GM19035 (cell line): ENCODE data around the gene CCDC187.
"Not testable (repeated sequence)": the region's sequence is repeated elsewhere in the genome, so short reads cannot be mapped to it uniquely, and the experiment has no call there.

Experiments used
- ATAC-seq: cut with Tn5 transposase; IDR thresholded peaks from one replicate; pipeline ENCODE4 v1.9.1; 2021; ENCODE audit not compliant: unreplicated experiment

Gene CCDC187

DNA sequence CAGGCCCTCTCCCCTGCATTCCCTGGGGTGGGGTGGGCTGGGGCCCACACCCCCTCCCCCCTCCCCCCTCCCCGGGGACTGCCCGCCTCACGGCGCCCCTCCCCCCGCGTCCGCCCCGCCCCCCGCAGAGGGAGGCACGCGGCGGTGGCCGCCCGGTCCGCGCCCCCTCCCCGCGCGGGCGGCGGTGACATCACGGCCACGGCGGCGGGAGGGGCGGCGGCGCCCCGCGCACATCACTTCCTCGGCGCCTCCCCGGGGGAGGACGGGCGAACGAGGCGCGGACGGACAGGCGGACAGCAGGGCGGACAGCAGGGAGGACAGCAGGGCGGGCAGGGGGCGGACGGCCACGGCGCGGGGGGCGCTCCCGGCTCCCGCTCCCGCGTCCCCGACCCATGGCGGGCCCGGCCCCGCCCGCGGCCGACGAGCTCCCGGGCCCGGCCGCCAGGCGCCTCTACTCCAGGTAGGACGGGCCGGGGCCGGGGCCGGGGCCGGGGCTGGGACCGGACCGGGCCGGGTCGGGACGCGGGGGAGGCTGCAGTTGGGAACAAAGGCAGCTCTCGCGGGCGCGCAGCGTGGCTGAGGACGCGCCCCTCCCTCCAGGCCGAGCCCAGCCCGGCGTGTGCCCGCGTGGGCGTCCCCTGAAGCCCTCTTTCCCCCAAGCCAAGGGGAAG is 23.5 kb upstream of the CCDC187 start, which contains the start of gene GPSM1:
Gene GPSM1 (plus strand): TSS at position 236 of the 671 bp plus-strand sequence. CDS start 157 bp downstream, at position 393.
- ATAC-seq = no peak

DNA sequence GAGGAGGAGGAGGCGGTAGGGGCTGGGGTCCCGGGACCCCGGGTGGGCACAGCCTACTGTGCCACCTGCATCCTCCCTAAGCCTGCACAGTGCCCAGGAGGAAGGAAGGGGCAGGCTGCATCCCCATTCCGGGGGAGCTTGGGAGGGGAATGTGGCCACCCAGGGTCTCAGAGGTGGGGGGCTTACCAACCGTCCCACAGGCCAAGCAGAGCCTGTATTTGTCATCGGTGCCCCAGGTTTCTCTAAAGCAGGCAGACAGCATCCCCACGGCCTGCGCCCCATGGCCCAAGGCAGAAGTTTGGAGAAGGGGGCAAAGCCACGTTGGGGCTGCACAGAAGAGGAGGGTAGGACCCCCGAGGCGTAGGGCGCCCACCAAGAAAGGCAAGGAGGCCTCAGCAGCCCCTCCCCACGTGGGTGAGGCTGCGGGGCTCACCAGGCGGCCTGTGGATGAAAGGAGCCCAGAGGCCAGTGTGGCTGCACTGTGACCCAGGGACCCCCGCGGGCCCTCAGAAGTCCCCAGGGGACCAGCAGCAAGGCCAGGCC is 22.9 kb upstream of the CCDC187 start:
- no peak for ATAC-seq

DNA sequence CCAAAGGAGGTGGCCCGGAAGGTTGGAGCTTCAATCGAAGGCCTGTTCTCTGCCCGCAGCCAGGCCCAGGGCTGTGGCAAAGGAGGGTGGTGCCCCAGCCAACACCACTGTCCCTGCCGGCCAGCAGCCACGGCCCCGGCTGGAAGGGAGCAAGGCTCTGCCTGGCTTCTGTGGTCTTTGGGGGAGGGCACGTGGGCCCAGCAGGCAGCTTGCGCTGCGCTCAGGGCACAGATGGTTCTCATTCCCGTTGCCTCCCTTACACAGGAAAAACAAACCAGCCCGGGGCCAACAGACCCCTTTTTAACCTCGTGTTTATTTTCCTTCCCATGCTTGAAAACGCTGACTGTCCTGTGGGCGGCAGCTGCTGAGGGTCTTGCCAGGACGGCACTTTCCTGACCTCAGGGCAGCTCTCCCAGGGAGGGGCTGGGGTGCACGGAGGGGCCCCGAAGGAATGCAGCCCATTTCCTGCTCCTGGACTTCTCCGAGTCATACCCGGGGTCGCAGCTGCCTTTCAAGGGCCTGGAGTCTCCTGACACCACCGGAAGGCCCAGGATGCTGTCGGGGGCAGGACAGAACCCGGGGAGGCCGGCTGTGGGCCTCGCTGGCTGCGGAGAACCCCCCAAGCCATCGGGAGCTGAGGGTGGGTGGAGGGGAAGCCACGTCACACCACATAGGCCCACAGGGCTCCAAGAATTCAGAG is 22.3 kb upstream of the CCDC187 start:
- ATAC-seq = no peak

DNA sequence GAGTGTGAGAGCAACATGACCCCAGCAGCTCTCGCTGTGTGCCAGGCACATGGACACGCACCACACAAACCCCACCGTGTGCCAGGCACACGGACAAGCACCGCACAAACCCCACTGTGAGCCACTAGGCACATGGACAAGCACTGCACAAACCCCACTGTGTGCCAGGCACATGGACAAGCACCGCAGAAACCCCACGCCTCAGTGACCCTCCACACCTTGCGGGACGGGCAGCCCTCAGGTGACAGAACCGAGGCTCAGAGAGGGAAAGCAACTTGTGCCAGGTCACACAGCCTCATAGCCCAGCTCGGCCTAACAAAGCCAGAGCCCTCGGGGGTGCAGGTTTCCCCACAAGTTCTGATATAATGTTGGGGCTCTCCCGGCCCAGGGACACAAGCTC is 21.5 kb upstream of the CCDC187 start:
- ATAC-seq = no peak

DNA sequence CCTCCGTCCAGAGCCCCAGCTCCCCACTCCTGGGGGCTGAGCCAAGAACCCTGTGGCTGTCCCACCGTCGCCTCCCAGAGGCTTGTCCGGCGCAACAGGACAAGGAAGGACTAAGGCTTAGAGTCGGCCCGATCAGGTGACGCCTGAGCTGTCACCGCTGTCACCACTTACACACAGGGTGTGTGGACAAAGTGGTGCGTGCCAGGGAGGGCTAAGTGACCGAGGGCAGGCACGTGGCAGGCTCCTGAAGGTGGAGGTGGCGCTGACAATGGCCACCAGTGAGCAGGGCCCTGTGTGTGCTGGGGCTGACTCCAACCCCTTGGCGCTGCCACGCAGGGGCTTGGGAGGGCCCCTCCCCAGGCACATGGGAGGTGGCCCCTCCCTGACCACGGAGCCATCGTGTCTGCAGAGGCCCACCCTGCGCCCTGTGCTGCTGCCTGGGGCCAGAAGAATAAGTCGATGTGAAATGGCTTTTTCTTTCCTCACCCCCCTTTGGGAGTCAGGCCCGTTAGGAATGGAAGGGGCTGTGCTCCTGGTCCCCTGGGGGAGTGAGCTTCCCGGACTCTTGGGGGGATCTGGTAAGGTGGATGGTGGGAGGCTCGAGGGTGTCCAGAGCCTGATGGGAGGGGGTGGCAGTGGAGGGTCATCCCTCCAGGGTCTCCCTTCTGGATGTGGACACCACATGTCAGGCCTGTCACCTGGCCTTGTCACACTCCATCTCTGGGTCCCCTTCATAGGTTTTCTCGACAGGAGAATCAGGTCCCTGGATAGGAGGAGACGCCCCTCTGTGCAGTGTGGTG is 20.8 kb upstream of the CCDC187 start:
- no peak for ATAC-seq

DNA sequence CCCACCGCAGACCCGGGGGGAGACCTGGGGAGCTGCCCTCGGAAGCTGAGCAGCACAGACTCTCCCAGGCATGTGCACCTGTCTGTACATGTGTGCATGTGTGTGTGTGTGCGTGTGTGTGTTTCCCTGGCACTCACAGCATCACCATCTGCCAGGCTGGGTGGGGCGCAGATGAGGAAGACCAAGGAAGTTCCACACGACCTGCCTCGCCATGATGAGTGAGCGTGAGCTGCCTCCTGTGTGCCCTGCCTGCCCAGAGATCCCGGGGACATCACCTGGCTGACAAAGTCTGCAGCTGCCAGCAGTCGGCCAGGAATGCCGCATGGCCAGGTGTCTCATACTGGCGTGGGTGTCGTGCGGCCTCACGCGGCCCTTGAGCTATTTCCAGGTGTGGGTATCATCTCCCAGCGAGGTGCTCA is 19.5 kb upstream of the CCDC187 start:
- no peak for ATAC-seq

DNA sequence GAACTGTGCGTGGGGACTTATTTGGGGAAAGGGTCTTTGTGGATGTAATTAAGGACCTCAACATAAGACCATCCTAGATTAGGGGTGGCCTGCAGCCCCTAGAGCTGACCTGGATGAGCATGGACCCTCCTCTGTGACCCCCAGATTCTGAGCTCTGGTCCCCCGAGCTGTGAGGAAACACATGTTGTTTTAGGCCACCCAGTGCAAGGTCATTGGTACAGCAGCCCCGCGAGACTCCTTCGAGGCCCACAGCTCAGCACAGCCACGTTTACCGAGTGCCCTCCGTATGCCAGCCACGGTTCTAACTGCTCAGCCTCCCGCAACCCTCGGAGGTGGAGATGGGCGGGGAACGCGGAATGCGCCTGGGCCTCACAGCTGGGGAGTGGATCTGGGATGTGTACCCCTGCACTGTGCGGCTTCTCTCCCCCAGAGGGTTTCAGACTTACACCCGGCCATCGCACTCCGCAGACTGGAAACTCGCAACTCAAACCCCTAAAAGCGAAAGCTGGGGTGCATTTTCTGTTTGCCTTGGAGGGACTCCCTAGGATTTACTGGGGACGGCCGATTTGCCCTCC is 18.9 kb upstream of the CCDC187 start:
- no peak for ATAC-seq

DNA sequence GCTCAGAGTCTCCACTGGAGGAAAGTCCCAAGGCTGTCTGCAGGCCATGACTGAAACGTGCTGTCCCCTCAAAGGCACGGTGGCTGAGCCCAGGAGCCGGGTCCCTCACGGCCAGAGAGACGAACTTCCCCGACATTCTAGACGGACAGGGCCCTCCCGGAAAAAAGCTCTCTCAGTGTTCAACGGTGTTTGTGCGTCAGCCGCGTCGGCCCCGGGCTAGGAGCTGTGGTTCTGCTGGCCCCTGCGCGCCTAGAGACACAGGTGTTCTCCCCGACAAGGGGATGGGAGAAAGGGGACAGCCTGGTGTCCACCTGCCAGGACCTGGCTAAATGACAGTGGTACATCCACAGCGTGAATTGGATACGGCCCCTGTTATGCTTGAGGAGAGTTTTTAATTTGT is 17.7 kb upstream of the CCDC187 start:
- no peak for ATAC-seq

DNA sequence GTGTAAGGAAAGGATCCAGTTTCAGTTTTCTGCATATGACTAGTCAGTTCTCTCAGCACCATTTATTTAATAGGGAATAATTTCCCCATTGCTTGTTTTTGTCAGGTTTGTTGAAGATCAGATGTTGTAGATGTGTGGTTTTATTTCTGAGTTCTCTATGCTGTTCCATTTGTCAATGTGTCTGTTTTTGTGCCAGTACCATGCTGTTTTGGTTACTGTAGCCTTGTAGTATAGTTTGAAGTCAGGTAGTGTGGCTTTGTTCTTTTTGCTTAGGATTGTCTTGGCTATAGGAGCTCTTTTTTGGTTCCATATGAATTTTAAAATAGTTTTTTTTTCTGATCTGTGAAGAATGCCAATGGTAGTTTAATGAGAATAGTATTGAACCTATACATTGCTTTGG is 17.1 kb upstream of the CCDC187 start:
- ATAC-seq = not testable (repeated sequence)

DNA sequence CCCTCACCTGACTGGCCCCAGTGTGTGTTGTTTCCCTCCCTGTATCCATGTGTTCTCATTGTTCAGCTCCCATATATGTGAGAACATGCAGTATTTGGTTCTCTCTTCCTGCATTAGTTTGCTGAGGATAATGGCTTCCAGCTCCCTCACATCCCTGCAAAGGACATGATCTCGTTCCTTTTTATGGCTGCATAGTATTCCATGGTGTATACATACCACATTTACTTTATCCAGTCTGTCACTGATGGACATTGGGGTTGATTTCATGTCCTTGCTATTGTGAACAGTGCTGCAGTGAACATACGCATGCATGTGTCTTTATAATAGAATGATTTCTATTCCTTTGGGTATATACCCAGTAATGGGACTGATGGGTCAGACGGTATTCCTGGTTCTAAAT is 16.1 kb upstream of the CCDC187 start:
- ATAC-seq = not testable (repeated sequence)

DNA sequence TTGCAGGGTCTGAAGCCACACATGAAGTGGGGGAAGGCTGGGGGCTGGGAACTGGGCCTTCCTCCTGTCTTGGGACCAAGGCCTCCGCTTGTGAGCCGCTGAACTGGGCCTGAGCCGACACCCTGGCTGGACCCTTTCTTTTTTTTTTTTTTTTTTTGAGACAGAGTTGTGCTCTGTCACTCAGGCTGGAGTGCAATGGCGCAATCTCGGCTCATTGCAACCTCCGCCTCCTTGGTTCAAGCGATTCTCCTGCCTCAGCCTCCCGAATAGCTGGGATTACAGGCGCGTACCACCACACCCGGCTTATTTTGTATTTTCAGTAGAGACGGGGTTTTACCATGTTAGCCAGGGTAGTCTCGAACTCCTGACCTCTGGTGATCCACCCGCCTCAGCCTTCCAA is 15.3 kb upstream of the CCDC187 start:
- ATAC-seq = not testable (repeated sequence)

DNA sequence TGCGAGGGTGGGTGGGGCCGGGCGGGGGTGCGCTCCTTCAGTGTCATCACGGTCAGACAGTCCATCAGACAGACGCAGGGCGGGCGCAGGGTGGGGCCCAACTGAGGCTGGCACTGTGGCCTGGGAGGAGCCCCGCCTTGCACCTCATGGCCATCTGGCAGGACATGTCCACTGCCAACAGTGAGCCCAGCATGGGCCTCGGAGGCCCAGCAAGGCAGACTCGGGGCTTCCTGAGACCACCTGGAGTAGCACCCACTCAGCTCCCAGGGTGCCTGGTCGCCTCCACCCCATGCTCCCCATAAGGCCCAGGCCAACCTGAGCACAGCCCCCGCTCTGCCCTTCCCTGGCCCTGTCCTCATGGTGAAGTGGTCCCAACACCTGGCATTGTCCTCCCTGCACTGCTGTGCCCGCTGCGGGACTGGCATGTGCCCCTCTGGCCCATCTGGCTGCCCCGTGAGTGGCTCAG is 14.9 kb upstream of the CCDC187 start:
- no peak for ATAC-seq

DNA sequence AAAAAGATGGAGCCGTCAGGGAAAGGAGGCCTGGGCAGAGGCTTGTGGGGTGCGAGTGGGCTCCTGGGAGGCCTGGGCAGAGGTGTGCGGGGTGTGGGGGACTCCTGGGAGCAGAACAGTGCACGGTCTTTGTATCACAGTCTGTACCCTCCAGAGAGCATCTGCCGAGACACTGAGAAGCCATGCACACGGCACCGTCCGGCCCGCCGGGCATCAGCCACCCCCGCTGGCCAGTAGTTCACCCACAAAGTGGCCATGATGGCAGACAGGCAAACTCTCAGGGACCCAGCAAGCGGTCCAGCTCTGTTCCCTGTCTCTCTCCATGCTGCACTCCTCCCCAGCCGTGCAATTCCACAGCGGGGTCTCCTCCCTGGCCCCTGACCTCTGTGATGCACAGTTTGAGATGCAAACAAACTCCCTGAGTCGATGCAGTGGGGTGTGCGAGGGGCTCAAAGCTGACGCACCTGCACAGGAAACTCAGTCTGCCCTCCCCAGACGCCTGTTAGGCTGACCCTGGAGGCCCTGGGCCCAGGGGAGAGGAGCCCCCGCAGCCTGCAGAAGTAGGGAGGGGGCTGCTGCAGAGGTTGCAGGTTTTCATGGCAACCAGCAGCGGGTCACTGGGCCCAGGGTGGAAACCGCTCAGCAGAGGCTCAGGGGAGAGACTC is 14.3 kb upstream of the CCDC187 start:
- ATAC-seq = no peak

DNA sequence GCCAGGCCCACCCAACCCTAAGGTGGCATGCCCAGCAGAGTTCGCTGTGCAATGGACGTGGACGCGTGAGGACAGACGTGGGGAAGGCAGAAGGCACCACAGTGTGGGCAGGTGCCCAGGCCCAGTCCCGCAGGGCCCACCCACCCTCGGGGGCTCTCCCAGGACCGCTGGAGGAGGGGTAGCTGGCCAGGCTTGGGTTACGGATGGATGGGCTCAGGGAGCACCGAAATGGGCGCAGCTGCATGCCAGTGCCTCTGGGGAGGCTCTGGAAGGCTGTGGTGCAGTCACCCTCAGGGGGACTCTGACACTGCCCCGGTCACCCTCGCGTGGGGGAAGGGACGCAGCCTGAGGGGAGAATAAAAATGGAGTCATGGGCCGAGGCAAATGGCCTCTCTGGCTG is 13.8 kb upstream of the CCDC187 start:
- ATAC-seq = no peak

DNA sequence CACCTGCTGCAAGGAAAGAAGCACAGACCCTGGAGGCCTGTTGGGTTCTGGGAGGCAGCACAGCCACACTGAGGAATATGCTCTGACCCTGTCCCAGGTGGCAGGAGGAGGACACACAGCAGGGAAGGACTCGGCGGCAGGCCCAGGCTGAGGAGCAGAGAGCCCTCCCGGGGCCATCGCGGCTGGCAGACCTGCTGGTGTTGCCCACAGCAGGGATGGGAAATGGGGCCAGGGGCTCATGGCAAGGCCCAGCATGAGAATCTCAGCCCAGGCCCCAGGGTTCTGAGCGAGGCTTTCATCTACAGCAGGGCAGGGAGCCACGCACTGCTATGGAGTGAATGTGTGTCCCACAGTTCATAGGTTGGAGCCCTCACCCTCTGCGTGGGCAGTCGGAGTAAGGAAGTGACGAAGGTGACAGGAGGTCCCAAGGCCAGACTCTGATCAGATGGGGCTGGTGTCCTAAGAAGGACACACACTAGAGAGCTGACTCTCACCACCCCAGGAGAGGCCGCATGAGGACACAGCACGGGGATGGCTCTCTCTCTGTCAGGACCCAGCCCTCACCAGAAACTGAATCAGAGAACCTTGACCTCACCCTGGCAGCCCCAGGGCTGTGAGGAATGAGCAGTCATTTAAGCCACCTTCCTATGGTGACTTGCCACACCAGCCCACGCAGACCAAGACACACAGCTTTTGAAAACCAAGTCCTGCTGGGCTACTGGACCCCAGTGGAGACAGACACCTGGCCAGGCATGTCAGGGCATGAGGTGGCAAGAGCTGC is 13.2 kb upstream of the CCDC187 start:
- no peak for ATAC-seq

DNA sequence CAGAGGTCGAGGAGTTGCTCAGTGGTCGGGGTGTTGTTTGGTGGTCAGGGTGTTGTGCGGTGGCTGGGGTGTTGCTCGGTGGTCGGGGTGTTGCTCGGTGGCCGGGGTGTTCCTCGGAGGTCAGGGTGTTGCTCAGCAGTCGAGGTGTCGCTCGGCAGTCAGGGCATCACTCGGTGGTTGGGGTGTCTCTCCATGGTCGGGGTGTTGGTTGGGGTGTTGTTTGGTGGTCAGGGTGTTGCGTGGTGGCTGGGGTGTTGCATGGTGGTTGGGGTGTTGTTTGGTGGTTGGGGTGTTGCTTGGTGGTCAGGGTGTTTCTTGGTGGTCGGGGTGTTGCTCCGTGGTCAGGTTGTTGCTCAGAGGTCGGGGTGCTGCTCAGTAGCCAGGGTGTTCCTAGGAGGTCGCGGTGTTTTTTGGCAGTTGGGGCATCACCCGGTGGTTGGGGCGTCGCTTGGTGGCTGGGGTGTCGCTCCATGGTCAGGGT is 12.4 kb upstream of the CCDC187 start:
- no peak for ATAC-seq

DNA sequence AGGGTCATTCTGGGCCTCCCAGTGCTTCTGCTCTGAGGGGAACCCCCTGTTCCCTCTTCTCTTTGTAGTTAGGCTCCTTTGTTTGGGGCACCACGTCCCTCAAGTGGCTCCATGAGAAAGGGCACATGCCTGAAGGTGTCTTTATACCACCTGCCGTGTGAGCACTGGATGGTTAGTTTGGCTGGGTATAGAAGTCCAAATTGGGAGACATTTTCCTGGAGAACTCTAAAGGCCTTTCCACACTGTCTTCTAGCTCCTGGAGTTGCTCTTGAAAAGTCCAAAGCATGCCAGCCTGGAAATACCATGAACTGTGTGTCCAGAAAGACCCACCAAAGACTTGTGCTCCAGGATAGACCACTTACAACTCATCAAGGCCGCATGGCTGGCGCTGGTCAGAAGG is 11.1 kb upstream of the CCDC187 start:
- no peak for ATAC-seq

DNA sequence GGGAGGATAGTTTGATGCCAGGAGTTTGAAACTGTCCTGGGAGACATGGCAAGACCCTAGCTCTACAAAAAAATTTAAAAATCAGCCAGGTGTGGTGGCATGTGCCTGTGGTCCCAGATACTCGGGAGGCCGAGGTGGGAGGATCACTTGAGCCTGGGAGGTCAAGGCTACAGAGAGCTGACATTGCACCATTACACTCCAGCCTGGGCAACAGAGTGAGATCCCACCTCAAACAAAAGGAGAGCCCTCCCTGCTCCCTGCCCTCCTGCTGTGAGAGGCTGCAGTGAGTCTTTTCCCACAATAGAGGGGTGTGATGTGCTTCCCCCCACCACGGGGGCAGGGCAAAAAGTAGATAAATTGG is 10.1 kb upstream of the CCDC187 start:
- no peak for ATAC-seq

DNA sequence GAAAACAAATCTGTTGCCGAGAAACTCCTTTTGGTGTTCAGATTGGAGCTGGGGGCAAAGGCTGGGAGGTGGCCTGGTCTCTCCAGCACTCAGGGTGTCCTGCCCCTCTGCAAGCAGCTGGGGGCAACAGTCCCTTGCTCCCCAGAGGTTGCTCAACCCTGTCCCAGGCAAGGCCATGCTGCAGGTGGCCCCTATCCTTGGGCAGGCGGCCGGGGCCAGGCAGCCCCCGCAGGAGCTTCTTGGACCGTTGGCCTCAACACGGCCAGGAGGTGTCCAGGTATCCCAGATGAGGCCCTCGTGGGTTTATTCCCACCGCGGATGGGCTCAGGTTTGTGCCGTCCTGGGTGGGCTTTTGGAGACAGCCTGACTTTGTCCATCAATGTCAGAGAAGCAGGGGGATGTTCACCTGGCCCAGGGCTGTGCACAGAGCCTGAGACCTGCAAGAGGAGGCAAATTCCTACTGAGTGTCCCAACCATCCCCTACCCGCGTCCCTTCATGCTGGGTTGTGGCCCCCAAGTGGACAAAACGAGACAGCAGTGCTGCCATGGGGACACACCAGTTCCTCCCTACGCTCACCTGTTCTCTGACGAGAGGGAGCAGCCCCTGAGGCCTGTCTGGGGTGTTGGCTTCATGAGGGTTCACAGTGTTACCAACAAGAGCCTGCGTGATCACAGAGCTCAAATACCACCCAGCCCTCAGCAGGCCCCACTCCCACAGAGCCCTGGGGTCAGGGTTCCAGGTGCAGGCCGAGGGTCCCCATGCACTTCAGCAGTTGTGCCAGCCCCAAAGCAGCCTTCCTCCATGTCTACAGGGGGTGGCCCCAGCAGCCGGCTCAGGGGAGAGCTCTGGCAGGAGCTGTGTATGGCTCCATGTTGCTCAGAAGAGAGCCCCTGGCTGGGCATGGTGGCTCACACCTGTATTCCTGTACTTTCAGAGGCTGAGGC is 9.5 kb upstream of the CCDC187 start:
- ATAC-seq = no peak
